Astrocyte (in vitro differentiated cells and primary cell): ENCODE results near the gene GNPTG. TPM values are rescaled to one million over a fixed set of nuclear protein-coding genes. Genes with fewer than 3 reads are reported as not detected.

Experiments
- DNase-seq: peaks from one replicate; pipeline ENCODE4 v3.0.0-alpha.2; 2010; ENCODE audit warnings: low read depth
- FAIRE-seq: peaks from 2 replicates; lab custom pipeline; 2011; peaks lifted over from hg19 to GRCh38; lab: Jason Lieb, UNC
- H2AFZ ChIP-seq: 2 replicates; pipeline ENCODE4 v1.6.0; 2012; ENCODE audit warnings: low read depth, low read length, inconsistent platforms
- H3K27ac ChIP-seq: 2 replicates; pipeline ENCODE4 v1.5.1; 2011; ENCODE audit warnings: low read depth, low read length, inconsistent platforms
- H3K27me3 ChIP-seq: 2 replicates; pipeline ENCODE4 v1.6.0; 2011; ENCODE audit warnings: low read length, inconsistent platforms; ENCODE audit not compliant: insufficient read depth
- H3K36me3 ChIP-seq: 2 replicates; pipeline ENCODE4 v1.5.1; 2011; ENCODE audit warnings: low read length, inconsistent platforms; ENCODE audit not compliant: insufficient read depth
- H3K4me1 ChIP-seq: 2 replicates; pipeline ENCODE4 v1.5.1; 2011; ENCODE audit warnings: low read length, inconsistent platforms; ENCODE audit not compliant: insufficient read depth
- H3K4me2 ChIP-seq: 2 replicates; pipeline ENCODE4 v1.6.0; 2012; ENCODE audit warnings: low read length, inconsistent platforms
- H3K4me3 ChIP-seq: 2 replicates; pipeline ENCODE4 v1.5.1; 2011; ENCODE audit warnings: low read depth, mild to moderate bottlenecking, low read length, inconsistent platforms; ENCODE audit not compliant: insufficient read depth
- H3K79me2 ChIP-seq: 2 replicates; pipeline ENCODE4 v1.6.0; 2012; ENCODE audit warnings: mild to moderate bottlenecking, low read length, inconsistent platforms; ENCODE audit not compliant: insufficient read depth
- H3K9ac ChIP-seq: 2 replicates; pipeline ENCODE4 v1.6.0; 2012; ENCODE audit warnings: mild to moderate bottlenecking, low read length, inconsistent platforms
- H3K9me3 ChIP-seq: 2 replicates; pipeline ENCODE4 v1.5.1; 2012; ENCODE audit warnings: low read depth, mild to moderate bottlenecking, low read length, inconsistent platforms; ENCODE audit not compliant: insufficient read depth
- H4K20me1 ChIP-seq: 2 replicates; pipeline ENCODE4 v1.6.0; 2012; ENCODE audit warnings: low read length, inconsistent platforms; ENCODE audit not compliant: insufficient read depth
- H3K27ac Mint-ChIP-seq: one replicate; pipeline ENCODE4 v1.8.0; 2021; ENCODE audit warnings: mild to moderate bottlenecking, mixed read lengths; ENCODE audit not compliant: unreplicated experiment
- H3K27me3 Mint-ChIP-seq: one replicate; pipeline ENCODE4 v1.8.0; 2021; ENCODE audit warnings: low read depth, mixed read lengths; ENCODE audit not compliant: unreplicated experiment
- H3K36me3 Mint-ChIP-seq: one replicate; pipeline ENCODE4 v1.8.0; 2021; ENCODE audit warnings: low read depth, mixed read lengths; ENCODE audit not compliant: unreplicated experiment
- H3K4me1 Mint-ChIP-seq: one replicate; pipeline ENCODE4 v1.8.0; 2021; ENCODE audit warnings: low read depth, mixed read lengths; ENCODE audit not compliant: unreplicated experiment
- H3K4me3 Mint-ChIP-seq: one replicate; pipeline ENCODE4 v1.8.0; 2021; ENCODE audit warnings: mild to moderate bottlenecking, moderate library complexity, mixed read lengths; ENCODE audit not compliant: unreplicated experiment
- H3K9me3 Mint-ChIP-seq: one replicate; pipeline ENCODE4 v1.8.0; 2021; ENCODE audit warnings: mild to moderate bottlenecking, mixed read lengths; ENCODE audit not compliant: unreplicated experiment
- CTCF ChIP-seq: IDR thresholded peaks from 2 replicates; pipeline ENCODE4 v1.5.1; 2011; ENCODE audit warnings: low read depth, mild to moderate bottlenecking, inconsistent platforms, low read length, moderate library complexity; ENCODE audit not compliant: insufficient read depth
- EZH2 ChIP-seq: IDR thresholded peaks from 2 replicates; pipeline ENCODE4 v1.6.1; 2012; ENCODE audit warnings: mild to moderate bottlenecking, low read length, inconsistent platforms; ENCODE audit not compliant: insufficient read depth
- total RNA-seq: library from RNA; stranded (reverse); gene quantifications from 2 replicates; pipeline ENCODE4 v1.2.1, GENCODE V29; 2021

GNPTG gene
- total RNA-seq, 1 donor from 2014 or later, result 45.5 TPM

- DNase-seq, result no peak
These were observed 41.1 kb downstream of the GNPTG start for GRCh38 chr16:1392826-1393225.

GRCh38 chr16:1393613-1394176, 42.0 kb downstream of the GNPTG start:
- no peaks in the 10 kb centered on the region for H3K4me1 ChIP-seq
- FAIRE-seq, result no peak
- H3K9ac ChIP-seq, result no peak overlapping the region
- H2AFZ ChIP-seq, result no peak overlapping the region
- no peaks in the 10 kb centered on the region for H3K36me3 ChIP-seq
- no peaks in the 10 kb centered on the region for H3K9me3 ChIP-seq
- Mint-ChIP-seq H3K27me3 (no peaks in the 10 kb centered on the region), H3K27ac (no peak overlapping the region), H3K4me1 (no peaks in the 10 kb centered on the region), H3K9me3 (no peaks in the 10 kb centered on the region), H3K4me3 (no peak overlapping the region), H3K36me3 (peaks cover 19% of the 10 kb centered on the region)
- no peak overlapping the region for H3K27ac ChIP-seq
- H4K20me1 ChIP-seq, result no peaks in the 10 kb centered on the region
- TF ChIP-seq CTCF, result no peak
- TF ChIP-seq EZH2, result no peak
- DNase-seq, result no peak
- no peaks in the 10 kb centered on the region for H3K79me2 ChIP-seq
- no peaks in the 10 kb centered on the region for H3K27me3 ChIP-seq
- no peak overlapping the region for H3K4me3 ChIP-seq
- H3K4me2 ChIP-seq, result no peak overlapping the region

More at GRCh38 chr16:1392826-1393225, 41.1 kb downstream of the GNPTG start:
- Histone ChIP-seq H4K20me1 (no peaks in the 10 kb centered on the region), H3K27me3 (no peaks in the 10 kb centered on the region), H3K9me3 (no peaks in the 10 kb centered on the region), H3K4me2 (no peak overlapping the region), H3K9ac (no peak overlapping the region), H3K27ac (no peak overlapping the region), H3K36me3 (no peaks in the 10 kb centered on the region), H3K4me1 (no peaks in the 10 kb centered on the region), H2AFZ (no peak overlapping the region), H3K79me2 (no peaks in the 10 kb centered on the region), H3K4me3 (no peak overlapping the region)
- Mint-ChIP-seq H3K4me1 (no peaks in the 10 kb centered on the region), H3K36me3 (peaks cover 16% of the 10 kb centered on the region), H3K27me3 (no peaks in the 10 kb centered on the region), H3K9me3 (no peaks in the 10 kb centered on the region), H3K4me3 (no peak overlapping the region), H3K27ac (no peak overlapping the region)
- no peak for FAIRE-seq
- TF ChIP-seq EZH2, result no peak
- TF ChIP-seq CTCF, result no peak

GRCh38 chr16:1394367-1394951, 42.7 kb downstream of the GNPTG start:
- no peak overlapping the region for H3K4me3 Mint-ChIP-seq
- H3K9me3 Mint-ChIP-seq, result no peaks in the 10 kb centered on the region
- FAIRE-seq, result no peak

More at GRCh38 chr16:1394367-1394951, 42.7 kb downstream of the GNPTG start:
- H3K4me2 ChIP-seq, result no peak overlapping the region
- H3K4me1 Mint-ChIP-seq, result no peaks in the 10 kb centered on the region
- no peak overlapping the region for H3K9ac ChIP-seq
- no peak for DNase-seq
- peaks cover 19% of the 10 kb centered on the region for H3K36me3 Mint-ChIP-seq
- H3K9me3 ChIP-seq, result no peaks in the 10 kb centered on the region
- H3K4me1 ChIP-seq, result no peaks in the 10 kb centered on the region
- H4K20me1 ChIP-seq, result no peaks in the 10 kb centered on the region
- no peaks in the 10 kb centered on the region for H3K36me3 ChIP-seq
- no peak overlapping the region for H3K27ac Mint-ChIP-seq
- H2AFZ ChIP-seq, result no peak overlapping the region
- H3K4me3 ChIP-seq, result no peak overlapping the region
- TF ChIP-seq CTCF (no peak), EZH2 (no peak)
- no peaks in the 10 kb centered on the region for H3K27me3 Mint-ChIP-seq
- H3K27me3 ChIP-seq, result no peaks in the 10 kb centered on the region
- no peaks in the 10 kb centered on the region for H3K79me2 ChIP-seq
- H3K27ac ChIP-seq, result no peak overlapping the region
